ENCODE measurements around the gene MEGF6. TPM values are rescaled to one million over a fixed set of nuclear protein-coding genes. Genes with fewer than 3 reads are reported as not detected.

Gene MEGF6
- total RNA-seq, 1 donor from 2014 or later: 1.3 TPM

DNA sequence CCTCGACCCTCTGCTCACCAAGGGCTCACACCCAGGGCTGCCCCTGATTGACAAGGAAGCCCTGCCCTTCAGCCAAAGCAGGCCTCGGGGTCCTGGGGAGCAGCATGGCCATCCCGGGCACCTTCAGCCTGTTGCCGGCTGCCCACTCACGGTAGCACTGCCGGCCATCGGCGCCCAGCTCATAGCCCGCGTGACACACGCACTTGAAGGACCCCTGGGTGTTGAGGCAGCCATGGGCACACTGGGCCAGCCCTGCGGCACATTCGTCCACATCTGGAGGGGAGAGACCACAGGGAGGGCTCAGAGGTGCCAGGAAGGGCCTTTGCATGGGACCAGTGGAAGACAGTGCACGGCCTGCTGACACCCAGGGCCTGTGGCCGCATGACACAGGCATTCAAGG, 99.5 kb downstream of the MEGF6 start:
- no peaks in the 10 kb centered on the region for H3K27me3 ChIP-seq (ENCODE audit: control insufficient read depth, insufficient read depth, low read length)
- DNase-seq (ENCODE audit: low read depth) (no peak), FAIRE-seq (no peak)
- no peaks in the 10 kb centered on the region for H3K36me3 ChIP-seq (ENCODE audit: control insufficient read depth, insufficient read depth, low read length)
- no peak overlapping the region for H3K4me3 ChIP-seq (ENCODE audit: low read depth, low read length)
- TF ChIP-seq, protein P1, sequence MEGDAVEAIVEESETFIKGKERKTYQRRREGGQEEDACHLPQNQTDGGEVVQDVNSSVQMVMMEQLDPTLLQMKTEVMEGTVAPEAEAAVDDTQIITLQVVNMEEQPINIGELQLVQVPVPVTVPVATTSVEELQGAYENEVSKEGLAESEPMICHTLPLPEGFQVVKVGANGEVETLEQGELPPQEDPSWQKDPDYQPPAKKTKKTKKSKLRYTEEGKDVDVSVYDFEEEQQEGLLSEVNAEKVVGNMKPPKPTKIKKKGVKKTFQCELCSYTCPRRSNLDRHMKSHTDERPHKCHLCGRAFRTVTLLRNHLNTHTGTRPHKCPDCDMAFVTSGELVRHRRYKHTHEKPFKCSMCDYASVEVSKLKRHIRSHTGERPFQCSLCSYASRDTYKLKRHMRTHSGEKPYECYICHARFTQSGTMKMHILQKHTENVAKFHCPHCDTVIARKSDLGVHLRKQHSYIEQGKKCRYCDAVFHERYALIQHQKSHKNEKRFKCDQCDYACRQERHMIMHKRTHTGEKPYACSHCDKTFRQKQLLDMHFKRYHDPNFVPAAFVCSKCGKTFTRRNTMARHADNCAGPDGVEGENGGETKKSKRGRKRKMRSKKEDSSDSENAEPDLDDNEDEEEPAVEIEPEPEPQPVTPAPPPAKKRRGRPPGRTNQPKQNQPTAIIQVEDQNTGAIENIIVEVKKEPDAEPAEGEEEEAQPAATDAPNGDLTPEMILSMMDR (IDR thresholded peaks at IDR 0.05; ENCODE audit: insufficient read depth, low read length, severe bottlenecking): no peak

DNA sequence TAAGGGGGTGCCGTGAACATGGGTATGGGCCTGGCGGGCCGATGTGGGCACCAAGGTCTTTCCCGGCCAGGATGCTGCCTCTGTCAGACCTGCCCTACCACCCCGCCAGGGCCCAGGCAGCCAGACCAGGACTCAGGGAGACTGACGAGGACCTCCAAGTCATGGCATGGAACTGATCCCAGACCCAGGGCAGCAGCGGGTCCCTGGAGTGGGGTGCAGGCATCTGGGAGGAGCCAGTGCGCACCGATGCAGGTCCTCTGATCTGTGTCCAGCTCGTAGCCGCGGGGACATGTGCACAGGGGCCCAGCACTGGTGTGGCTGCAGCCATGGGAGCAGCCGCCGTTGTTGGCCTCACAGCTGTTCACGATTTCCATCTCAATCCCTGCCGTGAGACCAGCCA, 100.0 kb downstream of the MEGF6 start:
- TF ChIP-seq, protein P1 (IDR thresholded peaks at IDR 0.05; ENCODE audit: insufficient read depth, low read length, severe bottlenecking): no peak
- Histone ChIP-seq H3K4me3 (ENCODE audit: low read depth, low read length) (no peak overlapping the region), H3K27me3 (ENCODE audit: control insufficient read depth, insufficient read depth, low read length) (no peaks in the 10 kb centered on the region), H3K36me3 (ENCODE audit: control insufficient read depth, insufficient read depth, low read length) (no peaks in the 10 kb centered on the region)
- DNase-seq (ENCODE audit: low read depth): no peak
- FAIRE-seq: no peak

DNA sequence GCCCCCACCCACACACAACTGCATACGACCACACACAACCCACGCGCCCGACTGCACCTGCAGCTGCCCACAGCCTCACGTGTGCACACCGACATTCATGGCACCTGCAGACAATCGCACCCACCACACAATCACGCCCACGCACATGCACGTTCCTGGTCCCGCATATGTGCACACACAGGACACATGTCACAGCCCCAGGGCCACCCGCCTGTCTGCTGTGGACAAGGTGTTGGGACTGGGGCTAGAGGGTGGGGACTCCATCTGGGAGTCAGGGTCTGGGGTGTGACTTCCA, 100.4 kb downstream of the MEGF6 start:
- TF ChIP-seq, protein P1 (IDR thresholded peaks at IDR 0.05; ENCODE audit: insufficient read depth, low read length, severe bottlenecking): no peak
- FAIRE-seq: no peak
- Histone ChIP-seq H3K36me3 (ENCODE audit: control insufficient read depth, insufficient read depth, low read length) (no peaks in the 10 kb centered on the region), H3K4me3 (ENCODE audit: low read depth, low read length) (no peak overlapping the region), H3K27me3 (ENCODE audit: control insufficient read depth, insufficient read depth, low read length) (no peaks in the 10 kb centered on the region)
- no peak for DNase-seq (ENCODE audit: low read depth)

DNA sequence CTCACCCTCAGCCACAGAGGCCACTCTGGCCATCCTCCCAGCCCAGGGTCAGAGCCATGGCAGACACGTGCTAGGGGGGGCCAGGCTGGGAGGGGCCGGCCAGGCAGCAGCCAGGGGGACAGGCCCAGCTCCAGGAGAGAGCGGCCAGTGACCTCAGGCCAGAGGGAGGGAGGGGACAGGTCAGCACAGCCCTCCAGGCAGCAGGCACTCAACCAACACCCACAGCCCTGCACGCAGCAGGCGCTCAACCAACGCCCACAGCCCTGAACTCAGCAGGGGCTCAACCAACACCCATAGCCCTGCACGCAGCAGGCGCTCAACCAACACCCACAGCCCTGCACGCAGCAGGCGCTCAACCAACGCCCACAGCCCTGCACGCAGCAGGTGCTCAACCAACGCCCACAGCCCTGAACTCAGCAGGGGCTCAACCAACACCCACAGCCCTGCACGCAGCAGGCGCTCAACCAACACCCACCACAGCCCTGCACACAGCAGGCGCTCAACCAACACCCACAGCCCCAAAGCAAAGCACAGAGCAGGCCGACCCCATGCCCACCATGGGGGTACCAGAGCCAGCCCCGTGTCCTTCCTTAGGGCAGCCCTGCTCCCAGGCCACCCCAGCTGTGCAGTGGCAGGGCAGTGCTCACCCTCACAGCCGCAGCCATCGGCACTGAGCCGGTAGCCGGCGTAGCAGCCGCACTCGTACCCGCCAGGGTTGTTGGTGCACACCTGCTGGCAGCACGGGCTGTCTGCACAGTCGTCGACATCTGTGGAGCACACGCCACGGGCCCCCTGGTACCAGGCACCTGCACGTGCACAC, 101.0 kb downstream of the MEGF6 start:
- Histone ChIP-seq H3K36me3 (ENCODE audit: control insufficient read depth, insufficient read depth, low read length) (no peaks in the 10 kb centered on the region), H3K4me3 (ENCODE audit: low read depth, low read length) (no peak overlapping the region), H3K27me3 (ENCODE audit: control insufficient read depth, insufficient read depth, low read length) (no peaks in the 10 kb centered on the region)
- TF ChIP-seq, protein P1 (IDR thresholded peaks at IDR 0.05; ENCODE audit: insufficient read depth, low read length, severe bottlenecking): no peak
- DNase-seq (ENCODE audit: low read depth) (no peak), FAIRE-seq (no peak)

DNA sequence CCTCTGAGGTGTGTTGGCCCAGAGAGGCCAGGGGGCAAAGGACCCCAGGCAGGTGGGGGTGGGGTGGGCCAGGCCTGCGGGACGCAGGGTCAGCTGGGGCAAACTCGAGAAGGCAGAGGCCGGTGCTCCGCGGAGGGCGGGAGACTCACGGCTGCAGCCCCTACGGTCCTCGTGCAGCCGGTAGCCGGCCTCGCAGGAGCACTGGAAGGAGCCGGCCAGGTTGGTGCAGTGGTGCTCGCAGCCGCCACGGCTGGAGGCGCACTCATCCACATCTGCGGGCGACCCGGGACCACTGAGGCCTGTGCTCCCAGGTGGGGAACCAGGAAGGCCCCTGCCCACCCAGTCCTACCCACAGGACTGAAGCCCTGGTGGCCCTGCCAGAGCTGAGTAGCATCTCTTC, 101.6 kb downstream of the MEGF6 start:
- no peak for FAIRE-seq
- TF ChIP-seq, protein P1 (IDR thresholded peaks at IDR 0.05; ENCODE audit: insufficient read depth, low read length, severe bottlenecking): no peak
- Histone ChIP-seq H3K4me3 (ENCODE audit: low read depth, low read length) (no peak overlapping the region), H3K36me3 (ENCODE audit: control insufficient read depth, insufficient read depth, low read length) (no peaks in the 10 kb centered on the region), H3K27me3 (ENCODE audit: control insufficient read depth, insufficient read depth, low read length) (no peaks in the 10 kb centered on the region)
- no peak for DNase-seq (ENCODE audit: low read depth)
